HG02938 (cell line): ENCODE measurements around the gene KLF17.
"Not testable (repeated sequence)": the region's sequence is repeated elsewhere in the genome, so short reads cannot be mapped to it uniquely, and the experiment has no call there.

Source experiments
- ATAC-seq: cut with Tn5 transposase; IDR thresholded peaks from one replicate; pipeline ENCODE4 v1.9.1; 2021; ENCODE audit warnings: mild to moderate bottlenecking, moderate library complexity; ENCODE audit not compliant: unreplicated experiment

The KLF17 gene

GRCh38 chr1:44108241-44108640 is 10.4 kb upstream of the KLF17 start:
- no peak for ATAC-seq

DNA sequence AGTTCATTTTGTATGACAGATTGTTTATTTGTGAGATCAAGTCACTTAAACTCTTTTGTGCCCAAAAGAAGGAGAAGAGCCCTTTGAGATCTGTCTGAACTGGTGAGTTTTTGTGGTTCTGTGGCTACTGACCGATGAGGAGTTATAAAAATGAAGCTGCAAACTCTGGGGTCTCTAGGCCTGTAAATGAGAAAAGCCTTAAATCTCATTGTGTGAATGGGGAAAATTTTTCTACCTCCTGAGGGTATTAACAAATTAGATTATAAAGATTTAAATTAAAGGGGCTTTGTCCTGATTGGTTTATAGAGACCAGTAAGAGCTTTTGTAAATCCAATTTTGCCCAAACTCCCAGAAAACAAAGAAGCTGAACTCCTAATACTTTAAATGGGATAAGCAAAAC is 9.7 kb upstream of the KLF17 start:
- ATAC-seq, result no peak

- ATAC-seq, result no peak
These were observed 7.7 kb upstream of the KLF17 start for GRCh38 chr1:44110916-44111315.

GRCh38 chr1:44111861-44112260 is 6.8 kb upstream of the KLF17 start:
- ATAC-seq, result no peak

DNA sequence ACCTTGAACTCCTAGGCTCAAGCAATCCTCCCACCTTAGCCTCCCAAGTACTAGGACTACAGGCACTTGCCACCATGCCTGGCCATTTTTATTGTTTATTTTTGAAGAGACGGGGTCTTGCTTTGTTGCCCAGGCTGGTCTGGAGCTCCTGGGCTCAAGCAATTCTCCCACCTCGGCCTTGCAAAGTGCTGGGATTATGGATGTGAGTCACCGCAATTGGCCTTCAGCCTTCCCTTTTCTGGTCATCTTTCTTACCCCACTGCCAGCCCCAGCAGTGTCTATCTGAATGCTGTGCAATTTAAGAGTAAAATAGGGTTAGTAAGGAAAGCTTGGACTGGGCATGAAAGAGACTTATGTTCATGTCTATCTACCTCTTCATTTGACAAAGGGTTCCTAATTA is 6.1 kb upstream of the KLF17 start:
- ATAC-seq, result no peak

- no peak for ATAC-seq
These were observed 5.5 kb upstream of the KLF17 start for GRCh38 chr1:44113095-44113609.

DNA sequence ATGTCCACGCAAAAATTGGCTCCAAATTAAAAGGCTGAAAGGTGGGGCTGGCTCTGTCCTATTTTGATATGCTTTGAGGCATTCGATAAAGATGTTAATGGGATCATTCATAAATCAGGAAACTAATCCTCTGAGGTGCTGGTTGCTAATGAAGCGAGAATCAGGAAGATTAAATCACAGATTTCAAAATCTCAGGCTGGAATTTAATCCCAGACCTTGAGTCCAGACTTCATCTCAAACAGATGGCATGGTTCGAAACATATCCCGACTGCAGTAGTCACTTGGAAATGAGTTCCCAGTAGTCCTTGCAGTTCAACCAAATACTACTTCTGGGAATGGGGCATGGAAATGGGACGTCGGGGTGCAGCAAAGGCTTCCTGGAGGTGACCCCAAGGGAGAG is 4.5 kb upstream of the KLF17 start:
- no peak for ATAC-seq

DNA sequence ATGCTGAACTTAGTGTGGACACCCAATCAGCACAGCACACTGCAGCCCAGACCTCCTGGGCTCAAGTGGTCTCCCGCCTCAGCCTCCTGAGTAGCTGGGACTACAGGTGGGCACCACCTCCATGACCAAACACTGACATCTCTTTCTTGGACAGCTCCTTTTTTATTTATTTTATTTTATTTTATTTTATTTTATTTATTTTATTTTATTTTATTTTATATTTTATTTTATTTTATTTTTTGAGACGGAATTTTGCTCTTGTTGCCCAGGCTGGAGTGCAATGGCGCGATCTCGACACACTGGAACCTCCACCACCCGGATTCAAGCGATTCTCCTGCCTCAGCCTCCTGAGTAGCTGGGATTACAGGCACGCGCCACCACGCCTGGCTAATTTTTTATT is 1.3 kb upstream of the KLF17 start:
- not testable (repeated sequence) for ATAC-seq

- no peak for ATAC-seq
These were observed 904 bp downstream of the KLF17 start for GRCh38 chr1:44119525-44119924.

GRCh38 chr1:44120398-44120949 is 1.9 kb downstream of the KLF17 start:
- no peak for ATAC-seq

GRCh38 chr1:44129616-44130500 is 11.2 kb downstream of the KLF17 start:
- ATAC-seq, result no peak

DNA sequence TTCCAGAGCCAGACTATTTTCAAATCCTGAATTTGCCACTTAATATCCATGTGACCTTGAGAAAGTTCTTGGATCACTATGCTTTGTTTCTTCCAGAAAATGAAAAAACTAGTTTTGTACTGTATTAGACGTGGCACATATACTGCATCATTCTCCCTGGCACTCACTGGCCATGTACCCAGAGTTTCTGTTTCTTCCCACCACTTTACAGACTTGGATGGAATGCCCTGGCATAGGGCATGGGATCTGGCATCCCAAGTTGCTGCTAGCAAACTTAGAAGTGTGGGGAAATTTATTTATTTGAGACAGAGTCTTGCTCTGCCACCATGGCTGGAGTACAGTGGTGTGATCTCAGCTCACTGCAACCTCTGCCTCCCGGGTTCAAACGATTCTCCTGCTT is 12.8 kb downstream of the KLF17 start:
- ATAC-seq, result no peak

DNA sequence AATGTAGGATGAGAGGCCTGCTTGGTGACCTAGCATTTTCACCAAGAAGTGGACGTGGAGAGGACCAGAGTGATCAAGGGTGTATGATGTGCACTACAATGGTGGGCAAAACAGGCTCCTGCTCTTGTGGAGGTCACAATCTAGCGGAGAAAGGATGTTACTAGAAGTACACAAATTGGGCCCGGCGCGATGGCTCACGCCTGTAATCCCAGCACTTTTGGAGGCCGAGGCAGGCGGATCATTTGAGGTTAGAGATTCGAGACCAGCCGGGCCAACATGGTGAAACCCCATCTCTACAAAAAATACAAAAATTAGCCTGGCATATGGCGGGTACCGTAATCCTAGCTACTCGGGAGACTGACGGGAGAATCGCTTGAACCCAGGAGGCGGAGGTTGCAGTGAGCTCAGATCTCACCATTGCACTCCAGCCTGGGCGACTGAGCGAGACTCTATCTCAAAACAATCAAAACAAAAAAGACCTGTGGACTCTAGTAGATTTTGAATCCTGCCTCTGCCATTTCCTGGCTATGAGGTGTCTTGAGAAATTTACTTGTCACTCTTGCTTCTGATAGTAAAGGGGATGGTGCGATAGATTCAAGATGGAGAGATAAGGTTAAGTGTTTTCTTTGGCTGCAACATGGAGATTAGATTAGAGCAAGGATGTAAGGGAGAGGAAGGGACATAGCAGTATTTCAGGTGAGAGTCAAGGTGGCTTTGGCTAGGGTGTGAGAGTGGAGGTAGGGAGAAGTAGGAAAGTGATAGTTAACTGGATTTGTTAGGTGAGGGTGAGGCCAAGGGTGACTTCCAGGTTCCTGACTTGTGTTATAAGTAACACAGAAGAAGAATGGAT is 15.7 kb downstream of the KLF17 start:
- no peak for ATAC-seq

DNA sequence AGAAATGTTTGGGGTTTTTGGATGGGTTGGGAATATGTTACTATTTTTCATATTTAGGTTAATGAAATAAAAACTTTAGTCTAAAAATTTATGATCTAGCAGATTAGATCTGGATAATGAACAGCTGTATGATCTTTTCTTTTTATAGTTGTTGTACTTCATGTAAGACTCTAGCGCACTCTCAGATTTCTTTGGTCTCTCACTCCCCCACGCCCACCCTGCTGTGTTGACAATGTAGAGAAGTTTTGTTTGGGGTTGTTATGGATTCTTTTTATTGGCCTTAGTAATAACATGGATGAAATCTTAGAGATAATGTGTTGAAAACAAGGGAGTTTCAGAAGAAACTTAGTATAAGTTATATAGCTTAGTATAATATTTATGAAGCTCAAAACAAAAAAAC is 17.3 kb downstream of the KLF17 start:
- ATAC-seq, result no peak

DNA sequence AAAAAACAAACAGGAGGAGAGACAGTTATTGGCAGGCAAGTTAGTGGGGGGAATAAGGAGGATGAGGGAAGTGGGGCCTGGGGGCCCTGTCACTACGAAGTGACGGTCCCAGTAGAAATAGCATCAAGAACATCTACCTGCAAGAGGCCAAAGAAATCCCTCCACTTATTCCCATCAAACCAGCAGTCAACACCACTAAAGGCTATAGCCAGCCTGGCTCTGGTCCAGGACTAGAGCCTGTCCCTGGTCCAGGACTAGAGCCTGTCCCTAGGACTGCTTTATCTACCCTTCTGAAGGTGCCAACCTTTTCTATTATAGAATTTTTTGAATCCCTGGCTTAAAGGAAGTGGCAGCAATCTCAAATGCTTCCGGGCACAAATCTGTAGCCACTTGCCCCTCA is 19.6 kb downstream of the KLF17 start:
- no peak for ATAC-seq

- not testable (repeated sequence) for ATAC-seq
These were observed 20.9 kb downstream of the KLF17 start for GRCh38 chr1:44139565-44139964.

GRCh38 chr1:44141531-44141930 is 22.9 kb downstream of the KLF17 start, which contains the start of gene KLF18:
KLF18 (minus strand) TSS chr1:44141631; CDS start chr1:44141631, 0 bp downstream.
- ATAC-seq, result no peak

GRCh38 chr1:44144962-44145756 is 26.5 kb downstream of the KLF17 start:
- ATAC-seq, result no peak

DNA sequence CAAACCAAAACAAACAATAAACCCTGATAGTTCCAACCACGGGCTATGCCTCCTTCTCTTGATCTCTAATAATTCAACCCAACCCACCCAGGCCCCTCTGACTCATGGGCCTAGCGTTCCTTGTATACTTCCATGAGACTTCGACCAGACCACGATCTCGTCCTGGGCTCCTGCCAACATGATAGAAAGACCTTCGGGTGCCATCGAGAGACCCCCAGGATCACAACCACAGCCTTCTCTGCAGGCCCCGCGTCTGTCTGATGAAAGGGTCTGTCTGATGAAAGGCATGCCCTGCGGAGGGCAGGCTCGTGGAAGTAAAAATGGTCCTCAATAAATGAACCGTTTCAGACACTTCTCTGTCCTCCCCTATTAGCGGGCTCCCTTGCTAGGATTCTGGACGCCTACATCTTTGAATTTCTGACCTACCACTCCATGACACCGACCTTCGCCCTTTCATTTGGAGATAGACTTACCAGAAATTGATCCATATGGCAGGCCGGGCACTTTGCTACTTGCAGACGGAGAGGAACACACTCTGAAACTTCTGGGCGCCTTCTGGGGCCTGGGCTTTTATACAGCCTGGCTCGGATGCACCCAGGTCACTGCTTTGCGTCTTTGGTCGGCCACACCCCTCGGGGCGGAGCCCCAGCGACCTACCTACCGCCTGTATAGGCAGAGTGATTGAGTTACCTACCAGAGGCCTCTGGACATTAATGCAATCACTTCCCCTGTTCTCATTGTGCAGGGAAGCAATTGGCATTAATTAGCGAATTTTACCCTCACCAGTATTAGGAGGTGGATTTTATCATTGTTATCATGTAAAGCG is 28.1 kb downstream of the KLF17 start:
- ATAC-seq, result no peak

- ATAC-seq, result no peak
These were observed 29.0 kb downstream of the KLF17 start for GRCh38 chr1:44147582-44147981.
